Tibial nerve (tissue), 4 donors: Measurements from ENCODE around the gene TSPAN32. TPM values are rescaled to one million over a fixed set of nuclear protein-coding genes. Genes with fewer than 3 reads are reported as not detected.
A peak's percentile ranks its signal among the peaks of the same experiment; 100 is the strongest.

Experiments
- DNase-seq, 2 donors: peaks; one replicate each; pipeline ENCODE4 v3.0.0-alpha.2; 2019; ENCODE audit warnings: low spot score in 2 of 2
- H3K27ac ChIP-seq, 4 donors: fragments of 200-600 bp; sonication (generic) in 3 of 4; one replicate each; pipeline ENCODE4 v1.5.1; 2017 to 2019; ENCODE audit warnings: mild to moderate bottlenecking in 1 of 4
- H3K27me3 ChIP-seq, 2 donors: fragments of 200-600 bp; sonication (generic) in 1 of 2; one replicate each; pipeline versions ENCODE4 v1.5.1 to v1.6.0; 2017 to 2019
- H3K36me3 ChIP-seq, 3 donors: fragments of 200-600 bp; sonication (generic); one replicate each; pipeline ENCODE4 v1.5.1; 2018 to 2019
- H3K4me1 ChIP-seq, 4 donors: fragments of 200-600 bp; sonication (generic) in 3 of 4; one replicate each; pipeline ENCODE4 v1.5.1; 2017 to 2019
- H3K4me3 ChIP-seq, 4 donors: fragments of 200-600 bp; sonication (generic) in 3 of 4; one replicate each; pipeline ENCODE4 v1.5.1; 2017 to 2019; ENCODE audit warnings: mild to moderate bottlenecking in 1 of 4, moderate library complexity in 1 of 4
- H3K9me3 ChIP-seq, 4 donors: fragments of 200-600 bp; sonication (generic) in 3 of 4; one replicate each; pipeline ENCODE4 v1.5.1; 2017 to 2019
- CTCF ChIP-seq, 5 experiments: fragments of 200-600 bp in 3 of 5; fragments of 450-650 bp in 2 of 5; sonication (generic) in 3 of 5; IDR thresholded peaks; one replicate each; pipeline ENCODE4 v1.5.1; 2016 to 2019; ENCODE audit warnings: antibody characterized with exemption in 5 of 5, mild to moderate bottlenecking in 3 of 5, moderate library complexity in 2 of 5
- EP300 ChIP-seq, 2 donors: sonication (generic); formaldehyde crosslinking; IDR thresholded peaks; one replicate each; pipeline ENCODE4 v1.6.1; 2017; ENCODE audit warnings: antibody characterized with exemption in 2 of 2, mild to moderate bottlenecking in 1 of 2
- POLR2A ChIP-seq, 2 donors: fragments of 450-650 bp; IDR thresholded peaks; one replicate each; pipeline ENCODE4 v1.6.1; 2017; ENCODE audit warnings: antibody characterized with exemption in 2 of 2, mild to moderate bottlenecking in 2 of 2, moderate library complexity in 2 of 2
- WGBS, 2 donors: methylation state at CpG; one replicate each; pipeline ENCODE4 v1.1.5; 2018; 5-methylcytosine and 5-hydroxymethylcytosine counted together
- total RNA-seq, 4 donors: library from RNA; depleted of rRNA; stranded (reverse); fragments of >200 nt; gene quantifications; one replicate each; pipeline ENCODE4 v1.1.0, GENCODE V29; 2016

TSPAN32 gene
- total RNA-seq, 4 donors from 2014 or later: 1.8 to 9.0 (median 5.8) TPM

DNA sequence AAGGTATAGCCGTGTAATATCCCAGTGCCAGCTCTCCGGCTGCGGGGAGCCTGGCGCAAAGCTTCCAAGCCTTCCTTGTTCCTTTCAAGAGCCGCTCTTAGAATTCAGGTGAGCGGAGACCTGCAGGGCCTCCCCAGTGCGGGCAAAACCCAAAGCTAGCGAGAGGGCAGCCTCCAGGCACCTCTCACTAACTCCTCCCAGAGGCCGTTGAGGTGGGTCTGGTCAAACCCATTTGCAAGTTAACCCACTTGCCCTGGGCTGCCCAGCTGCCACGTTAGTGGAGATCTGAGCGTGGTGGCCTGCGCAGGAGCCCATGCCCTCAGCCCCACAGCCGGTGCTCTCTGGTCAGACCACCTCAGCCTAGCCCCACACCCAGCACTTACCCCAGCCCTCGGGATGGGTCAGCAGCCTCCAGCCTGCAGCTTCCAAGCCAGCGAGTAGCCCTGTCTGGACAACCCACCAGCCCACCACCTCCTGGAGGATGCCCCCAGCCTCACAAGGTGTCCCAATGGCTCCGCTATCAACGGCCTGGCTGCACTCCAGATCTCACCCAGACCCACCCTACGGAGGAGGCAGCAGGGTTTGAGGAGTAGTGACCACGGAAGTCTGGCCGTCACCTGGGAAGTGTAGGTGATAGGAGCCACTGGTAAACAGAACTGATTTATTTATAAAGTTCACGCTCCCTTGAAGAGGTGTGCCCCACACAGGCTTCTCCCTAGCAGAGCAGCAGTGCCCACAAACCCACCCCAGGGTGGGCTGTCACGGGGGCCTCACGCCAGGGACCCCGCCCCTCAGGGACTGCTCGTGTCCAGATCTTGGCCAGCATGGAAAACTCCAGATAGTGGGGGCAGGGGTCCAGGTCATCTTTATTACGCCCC, 33.7 kb upstream of the TSPAN32 start:
- no peaks in the 10 kb centered on the region for H3K9me3 ChIP-seq
- no peak for DNase-seq
- 71 to 78% methylated on average over 18 to 25 of the region's 26 CpGs for WGBS, 2 donors

GRCh38 chr11:2268729-2269600, 32.8 kb upstream of the TSPAN32 start:
- peaks cover 0 to 37% of the 10 kb centered on the region in 2 donors for H3K27me3 ChIP-seq
- peak; percentile 23 for DNase-seq
- no peaks in the 10 kb centered on the region for H3K9me3 ChIP-seq
- 2% methylated on average over 13 to 60 of the region's 89 CpGs for WGBS, 2 donors
- no peaks in the 10 kb centered on the region for H3K36me3 ChIP-seq
- peaks cover 0 to 32% (median 8%) of the 10 kb centered on the region in 4 donors for H3K4me1 ChIP-seq
- H3K4me3 ChIP-seq: peak overlapping the region; percentile 23 to 60 (median 51)
- H3K27ac ChIP-seq: peak overlapping the region in 3 of 4 donors; percentile 11 to 76 (median 75)
- no peak for TF ChIP-seq POLR2A (IDR thresholded peaks at IDR 0.05)
- TF ChIP-seq EP300 (IDR thresholded peaks at IDR 0.05): no peak
- no peak for TF ChIP-seq CTCF (IDR thresholded peaks at IDR 0.05)

More for the DNA sequence above, 33.7 kb upstream of the TSPAN32 start:
- H3K4me3 ChIP-seq: peak overlapping the region in 2 of 4 donors; percentile 44 to 60
- no peak for TF ChIP-seq CTCF (IDR thresholded peaks at IDR 0.05)
- peaks cover 0 to 37% of the 10 kb centered on the region in 2 donors for H3K27me3 ChIP-seq
- peak overlapping the region in 1 of 4 donors; percentile 76 for H3K27ac ChIP-seq
- peaks cover 0 to 32% (median 8%) of the 10 kb centered on the region in 4 donors for H3K4me1 ChIP-seq
- H3K36me3 ChIP-seq: no peaks in the 10 kb centered on the region

DNA sequence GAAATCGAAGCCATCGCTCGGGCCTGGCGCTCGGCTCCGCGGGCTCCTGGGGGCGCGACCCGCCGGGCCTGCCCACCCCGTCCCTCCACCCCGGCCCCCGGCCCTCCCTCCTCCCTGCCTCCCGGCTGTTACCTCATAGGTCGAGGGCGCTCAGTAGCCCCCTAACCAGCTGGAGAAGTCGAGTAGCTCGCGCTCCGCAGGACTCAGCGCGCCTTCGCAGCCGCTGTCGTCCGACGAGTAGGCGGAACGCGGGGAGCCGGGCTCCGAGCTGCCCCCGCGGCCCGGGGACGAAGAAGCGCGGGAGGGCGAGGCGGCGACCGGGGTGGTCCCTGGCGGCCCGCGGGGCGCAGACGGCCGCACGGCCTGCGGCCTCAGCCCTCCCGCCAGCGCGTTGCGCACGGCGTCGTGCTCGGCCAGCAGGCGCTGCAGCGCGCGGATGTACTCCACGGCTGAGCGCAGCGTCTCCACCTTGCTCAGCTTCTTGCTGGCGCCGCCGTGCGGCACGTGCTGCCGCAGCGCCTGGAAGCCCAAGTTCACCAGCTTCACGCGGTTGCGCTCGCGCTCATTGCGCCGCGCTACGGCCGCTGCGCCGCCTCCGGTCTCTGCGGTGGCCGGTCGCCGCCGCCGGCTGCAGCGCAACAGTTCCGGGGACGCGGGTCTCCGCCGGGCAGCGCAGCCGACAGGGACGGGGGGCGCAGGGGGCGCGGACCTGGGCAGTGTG, 32.1 kb upstream of the TSPAN32 start:
- H3K4me1 ChIP-seq: peaks cover 0 to 32% (median 8%) of the 10 kb centered on the region in 4 donors
- WGBS, 2 donors: 0 to 2% methylated on average over 16 to 62 of the region's 104 CpGs
- H3K36me3 ChIP-seq: no peaks in the 10 kb centered on the region

More for the DNA sequence above, 32.1 kb upstream of the TSPAN32 start:
- TF ChIP-seq POLR2A (IDR thresholded peaks at IDR 0.05) (no peak), CTCF (IDR thresholded peaks at IDR 0.05) (peak in 3 of 5 experiments; percentile 9 to 36 (median 14))
- DNase-seq: peak in 1 of 2 donors; percentile 30
- H3K27ac ChIP-seq: peak overlapping the region in 3 of 4 donors; percentile 11 to 76 (median 75)
- H3K27me3 ChIP-seq: peaks cover 0 to 37% of the 10 kb centered on the region in 2 donors
- H3K4me3 ChIP-seq: peak overlapping the region; percentile 23 to 60 (median 51)
- no peaks in the 10 kb centered on the region for H3K9me3 ChIP-seq
